Panc1 (cell line): ENCODE results near the gene ECEL1. TPM values are rescaled to one million over a fixed set of nuclear protein-coding genes. Genes with fewer than 3 reads are reported as not detected.
"Not testable (repeated sequence)": the region's sequence is repeated elsewhere in the genome, so short reads cannot be mapped to it uniquely, and the experiment has no call there.

ENCODE experiments used
- ATAC-seq: fragments of 200-7000 bp; cut with Tn5 transposase; 2 replicates; pipeline ENCODE4 v1.9.1; 2020; ENCODE audit warnings: mild to moderate bottlenecking, moderate library complexity
- BruUV-seq: library from RNA; stranded (reverse); fragments of 400-500 nt; replicated peaks from 2 replicates; lab custom pipeline; 2021; lab: Mats Ljungman, UMichigan
- CTCF ChIA-PET: fragments of 300-600 bp; sonication (Branson Sonifier 250); formaldehyde crosslinking; loops from one replicate; lab custom pipeline; 2022; ENCODE audit warnings: antibody characterized with exemption; lab: Charles Lee
- POLR2A ChIA-PET: fragments of 300-600 bp; sonication (Branson Sonifier 250); formaldehyde crosslinking; loops from one replicate; lab custom pipeline; 2022; ENCODE audit warnings: antibody characterized with exemption; lab: Charles Lee
- DNase-seq: peaks from one replicate; pipeline ENCODE4 v3.0.0-alpha.2; 2010; ENCODE audit warnings: low read depth, low spot score
- H3K27ac ChIP-seq: 2 replicates; pipeline ENCODE4 v1.5.1; 2011; ENCODE audit warnings: mild to moderate bottlenecking, low read length, inconsistent platforms
- H3K27me3 ChIP-seq: fragments of 200-500 bp; sonication (Bioruptor generic); 2 replicates; pipeline ENCODE4 v1.6.0; 2014; ENCODE audit warnings: low read length, inconsistent platforms; ENCODE audit not compliant: control insufficient read depth, insufficient read depth
- H3K36me3 ChIP-seq: fragments of 200-500 bp; sonication (Bioruptor generic); 2 replicates; pipeline ENCODE4 v1.5.1; 2014; ENCODE audit warnings: inconsistent platforms, mild to moderate bottlenecking, low read length, moderate library complexity; ENCODE audit not compliant: control insufficient read depth, insufficient read depth
- H3K4me1 ChIP-seq: 2 replicates; pipeline ENCODE4 v1.5.1; 2011; ENCODE audit warnings: inconsistent platforms, mild to moderate bottlenecking, low read length, moderate library complexity; ENCODE audit not compliant: control insufficient read depth, insufficient read depth
- H3K4me3 ChIP-seq, 2 experiments: 2 replicates each; pipeline ENCODE4 v1.5.1; 2011 to 2012; ENCODE audit warnings: low read depth in 2 of 2, low read length in 2 of 2, mild to moderate bottlenecking in 2 of 2, inconsistent platforms in 1 of 2, moderate library complexity in 1 of 2
- H3K9me3 ChIP-seq: fragments of 200-500 bp; sonication (Bioruptor generic); 2 replicates; pipeline ENCODE4 v1.5.1; 2014; ENCODE audit warnings: low read depth, mild to moderate bottlenecking, inconsistent platforms, low read length, moderate library complexity; ENCODE audit not compliant: control insufficient read depth, insufficient read depth
- CTCF ChIP-seq: fragments of 450-650 bp; IDR thresholded peaks from 2 replicates; pipeline ENCODE4 v1.5.1; 2017; ENCODE audit warnings: mild to moderate bottlenecking
- POLR2AphosphoS5 ChIP-seq: IDR thresholded peaks from 2 replicates; pipeline ENCODE4 v1.6.1; 2012; ENCODE audit warnings: mild to moderate bottlenecking, low read depth, low read length, moderate library complexity
- REST ChIP-seq, 2 experiments: IDR thresholded peaks; 2 replicates each; pipeline ENCODE4 v1.6.1; 2011 to 2012; ENCODE audit warnings: low read depth in 2 of 2, control low read depth in 1 of 2, low read length in 1 of 2, mild to moderate bottlenecking in 1 of 2, moderate library complexity in 1 of 2; ENCODE audit not compliant: insufficient read depth in 1 of 2
- TCF7L2 ChIP-seq: IDR thresholded peaks from 2 replicates; pipeline ENCODE4 v1.6.1; 2011; ENCODE audit warnings: mild to moderate bottlenecking, low read depth, low read length, inconsistent platforms
- in situ Hi-C: cut with HindIII; loops from 2 replicates; pipeline ENCODE4 v1.10.0; 2016; ENCODE audit warnings: low sequenced_read_pairs, low pct_unique_long_range_greater_than_20kb
- intact Hi-C: fragments of 100-400 bp; cut with micrococcal nuclease; formaldehyde crosslinking; loops from one replicate; pipeline ENCODE4 v1.10.0; 2022; ENCODE audit not compliant: unreplicated experiment
- total RNA-seq: library from RNA; stranded (reverse); gene quantifications from one replicate; pipeline ENCODE4 v1.2.1, GENCODE V29; 2021; ENCODE audit not compliant: unreplicated experiment

The ECEL1 gene
- total RNA-seq, 1 experiment from 2014 or later: 2.9 TPM

GRCh38 chr2:232447091-232447620, 40.5 kb downstream of the ECEL1 start:
- ATAC-seq (no peak), DNase-seq (no peak)
- BruUV-seq: no TSS peak
- H3K27ac ChIP-seq: no peak overlapping the region
- no peaks in the 10 kb centered on the region for H3K9me3 ChIP-seq
- H3K36me3 ChIP-seq: no peaks in the 10 kb centered on the region
- in situ Hi-C loops: no loop called here
- H3K4me3 ChIP-seq: no peak overlapping the region
- intact Hi-C loops: loop anchor here (2.0 kb wide), 1 partner anchor 76 kb away; no protein-coding TSS in a partner anchor
- ChIA-PET CTCF (interaction anchor here (0.6 to 2.0 kb wide), 4 partner anchors 74 to 571 kb away, joined by 3 to 7 read pairs (median 3); no protein-coding TSS in a partner anchor), POLR2A (no interaction called here)
- TF ChIP-seq CTCF (no peak), REST (IDR thresholded peaks at IDR 0.05; ENCODE audit: insufficient read depth in 1 of 2, low read depth in 2 of 2, low read length in 1 of 2) (no peak), TCF7L2 (no peak), POLR2AphosphoS5 (no peak)
- no peaks in the 10 kb centered on the region for H3K27me3 ChIP-seq
- H3K4me1 ChIP-seq: no peaks in the 10 kb centered on the region

- POLR2A ChIA-PET, H3K4me3 ChIP-seq, H3K27ac ChIP-seq, H3K9me3 ChIP-seq, H3K36me3 ChIP-seq, DNase-seq, H3K4me1 ChIP-seq, H3K27me3 ChIP-seq, BruUV-seq, in situ Hi-C loops: not testable (repeated sequence)
- CTCF ChIA-PET: interaction anchor here (0.5 to 2.0 kb wide), 4 partner anchors 43 to 76 kb away, joined by 3 to 10 read pairs (median 5); no protein-coding TSS in a partner anchor
- intact Hi-C loops: loop anchor here (2.0 kb wide), 1 partner anchor 76 kb away; no protein-coding TSS in a partner anchor
- peak; percentile 67 for ATAC-seq
- peak; percentile 73 for TF ChIP-seq CTCF
Observed at GRCh38 chr2:232446266-232446777, 41.3 kb downstream of the ECEL1 start.

- DNase-seq, H3K4me1 ChIP-seq, POLR2A ChIA-PET, H3K36me3 ChIP-seq, intact Hi-C loops, H3K27me3 ChIP-seq, in situ Hi-C loops, ATAC-seq, H3K9me3 ChIP-seq, BruUV-seq, H3K27ac ChIP-seq, H3K4me3 ChIP-seq: not testable (repeated sequence)
- CTCF ChIA-PET: interaction anchor here (0.6 kb wide), 1 partner anchor 639 kb away, joined by 4 read pairs; no protein-coding TSS in a partner anchor
Observed at GRCh38 chr2:232445149-232445885, 42.3 kb downstream of the ECEL1 start.
